ENCODE data around the gene MINAR1. TPM values are rescaled to one million over a fixed set of nuclear protein-coding genes. Genes with fewer than 3 reads are reported as not detected.

Gene MINAR1
- total and polyA plus RNA-seq, 2 experiments from 2014 or later = 0.28 to 1.3 TPM

DNA sequence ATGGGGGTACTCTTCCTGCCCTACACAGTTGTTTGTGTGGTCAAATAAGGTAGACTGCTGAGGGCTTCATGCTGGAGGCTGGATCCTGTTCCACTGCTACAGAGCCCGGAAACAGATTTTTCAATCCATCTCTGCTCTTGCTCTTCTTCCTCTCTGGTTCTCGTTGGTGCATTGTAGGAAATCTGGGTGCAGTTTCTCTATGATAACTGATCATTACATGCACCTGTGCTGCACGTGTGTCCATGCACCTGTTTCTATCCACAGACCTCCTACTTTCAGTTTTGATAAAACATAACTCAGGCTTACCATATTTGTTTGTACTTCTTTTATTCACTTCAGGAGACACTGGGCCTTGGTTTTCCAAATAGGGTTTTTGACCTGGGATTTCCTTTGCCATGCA, 21.3 kb downstream of the MINAR1 start:
- no peaks in the 10 kb centered on the region; the same call in 1 of the 2 replicates for H3K4me1 ChIP-seq (ENCODE audit: insufficient read depth)
- no peak overlapping the region for H3K27ac ChIP-seq
- H3K4me3 ChIP-seq = no peak overlapping the region
- no peak overlapping the region for H3K4me2 ChIP-seq (ENCODE audit: unreplicated experiment)
- no peaks in the 10 kb centered on the region for H4K20me1 ChIP-seq (ENCODE audit: insufficient read depth)
- H3K79me2 ChIP-seq (ENCODE audit: insufficient read depth) = no peaks in the 10 kb centered on the region
- H3K9ac ChIP-seq = no peak overlapping the region
- WGBS, 2 experiments (ENCODE audit: low coverage in 1 of 2, low lambda C conversion rate in 2 of 2, missing lambda C conversion rate in 2 of 2) = 57 to 60% methylated on average over 3 of the region's 3 CpGs
- no peaks in the 10 kb centered on the region for H3K27me3 ChIP-seq (replicated peaks; ENCODE audit: insufficient read depth)
- no peaks in the 10 kb centered on the region for H3K9me2 ChIP-seq (ENCODE audit: insufficient read depth)
- H2AFZ ChIP-seq = no peak overlapping the region
- no peak for TF ChIP-seq EZH2phosphoT487 (IDR thresholded peaks at IDR 0.05; ENCODE audit: insufficient read depth, low read depth)
- TF ChIP-seq EZH2 (IDR thresholded peaks at IDR 0.05; ENCODE audit: insufficient read depth, poor library complexity, severe bottlenecking) = no peak
- no peaks in the 10 kb centered on the region for H3K9me3 ChIP-seq (ENCODE audit: low read depth)
- H3K36me3 ChIP-seq (ENCODE audit: low read depth) = no peaks in the 10 kb centered on the region
- H3F3A ChIP-seq (ENCODE audit: insufficient read depth) = no peaks in the 10 kb centered on the region
- no peak for DNase-seq
- in situ Hi-C loops (cut with MboI) = no loop called here

DNA sequence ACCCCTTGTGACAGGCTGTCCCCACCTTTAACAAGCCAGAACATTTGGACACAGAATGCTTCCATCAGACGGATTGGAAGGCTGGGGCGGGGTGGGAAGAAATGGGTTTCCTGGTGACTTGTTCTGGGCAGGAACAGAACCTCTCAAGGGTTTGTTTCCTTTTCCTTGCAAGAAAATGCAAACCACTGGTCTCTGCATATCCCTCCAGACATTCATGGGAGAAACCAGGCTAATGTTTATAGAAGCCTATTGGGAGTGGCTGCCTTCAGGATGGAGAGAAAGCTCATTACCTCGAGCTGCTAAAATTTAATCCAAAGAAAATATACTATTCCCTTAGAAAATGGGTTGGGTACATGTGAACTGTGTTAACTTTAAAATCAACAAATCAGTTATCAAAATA, 21.9 kb downstream of the MINAR1 start:
- H3K4me1 ChIP-seq (ENCODE audit: insufficient read depth) = no peaks in the 10 kb centered on the region; the same call in 1 of the 2 replicates
- H4K20me1 ChIP-seq (ENCODE audit: insufficient read depth) = no peaks in the 10 kb centered on the region
- no peak overlapping the region for H2AFZ ChIP-seq
- H3K9me3 ChIP-seq (ENCODE audit: low read depth) = no peaks in the 10 kb centered on the region
- H3K4me2 ChIP-seq (ENCODE audit: unreplicated experiment) = no peak overlapping the region
- no peak overlapping the region for H3K4me3 ChIP-seq
- H3K27me3 ChIP-seq (replicated peaks; ENCODE audit: insufficient read depth) = no peaks in the 10 kb centered on the region
- no peaks in the 10 kb centered on the region for H3F3A ChIP-seq (ENCODE audit: insufficient read depth)
- no peaks in the 10 kb centered on the region for H3K79me2 ChIP-seq (ENCODE audit: insufficient read depth)
- no peak overlapping the region for H3K9ac ChIP-seq
- in situ Hi-C loops (cut with MboI) = no loop called here
- TF ChIP-seq EZH2phosphoT487 (IDR thresholded peaks at IDR 0.05; ENCODE audit: insufficient read depth, low read depth) = no peak
- no peak for TF ChIP-seq EZH2 (IDR thresholded peaks at IDR 0.05; ENCODE audit: insufficient read depth, poor library complexity, severe bottlenecking)
- no peaks in the 10 kb centered on the region for H3K9me2 ChIP-seq (ENCODE audit: insufficient read depth)
- DNase-seq = no peak
- H3K36me3 ChIP-seq (ENCODE audit: low read depth) = no peaks in the 10 kb centered on the region
- no peak overlapping the region for H3K27ac ChIP-seq
- 82 to 84% methylated on average over 3 of the region's 3 CpGs for WGBS, 2 experiments (ENCODE audit: low coverage in 1 of 2, low lambda C conversion rate in 2 of 2, missing lambda C conversion rate in 2 of 2)

DNA sequence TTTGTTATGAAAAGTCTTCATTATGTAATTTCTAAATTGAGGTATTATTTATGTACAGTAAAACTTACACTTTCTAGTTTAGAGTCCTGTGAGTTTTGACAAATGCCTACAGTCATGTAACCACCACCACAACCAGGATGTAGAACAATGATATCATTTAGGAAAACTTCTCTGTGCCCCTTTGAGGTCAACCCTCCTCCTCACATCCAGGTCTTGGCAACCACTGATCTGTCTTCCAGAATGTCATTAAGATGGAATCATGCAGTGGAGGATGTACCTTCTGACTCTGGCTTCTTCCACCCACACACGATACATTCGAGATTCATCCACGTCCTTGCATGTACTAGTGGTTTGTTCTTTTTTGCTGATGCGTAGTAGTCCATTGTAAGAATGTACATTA, 23.2 kb downstream of the MINAR1 start:
- Histone ChIP-seq H3K4me1 (ENCODE audit: insufficient read depth) (no peaks in the 10 kb centered on the region; the same call in 1 of the 2 replicates), H3K36me3 (ENCODE audit: low read depth) (no peaks in the 10 kb centered on the region), H3K27me3 (replicated peaks; ENCODE audit: insufficient read depth) (no peaks in the 10 kb centered on the region), H4K20me1 (ENCODE audit: insufficient read depth) (no peaks in the 10 kb centered on the region), H3K9ac (no peak overlapping the region), H3K4me2 (ENCODE audit: unreplicated experiment) (no peak overlapping the region), H3K9me3 (ENCODE audit: low read depth) (no peaks in the 10 kb centered on the region), H3K4me3 (no peak overlapping the region), H3K27ac (no peak overlapping the region), H3K9me2 (ENCODE audit: insufficient read depth) (no peaks in the 10 kb centered on the region), H3F3A (ENCODE audit: insufficient read depth) (no peaks in the 10 kb centered on the region), H3K79me2 (ENCODE audit: insufficient read depth) (no peaks in the 10 kb centered on the region), H2AFZ (no peak overlapping the region)
- TF ChIP-seq EZH2phosphoT487 (IDR thresholded peaks at IDR 0.05; ENCODE audit: insufficient read depth, low read depth) = no peak
- TF ChIP-seq EZH2 (IDR thresholded peaks at IDR 0.05; ENCODE audit: insufficient read depth, poor library complexity, severe bottlenecking) = no peak
- 80 to 82% methylated on average over 4 of the region's 4 CpGs for WGBS, 2 experiments (ENCODE audit: low coverage in 1 of 2, low lambda C conversion rate in 2 of 2, missing lambda C conversion rate in 2 of 2)
- DNase-seq = peak; percentile 15
- in situ Hi-C loops (cut with MboI) = no loop called here

DNA sequence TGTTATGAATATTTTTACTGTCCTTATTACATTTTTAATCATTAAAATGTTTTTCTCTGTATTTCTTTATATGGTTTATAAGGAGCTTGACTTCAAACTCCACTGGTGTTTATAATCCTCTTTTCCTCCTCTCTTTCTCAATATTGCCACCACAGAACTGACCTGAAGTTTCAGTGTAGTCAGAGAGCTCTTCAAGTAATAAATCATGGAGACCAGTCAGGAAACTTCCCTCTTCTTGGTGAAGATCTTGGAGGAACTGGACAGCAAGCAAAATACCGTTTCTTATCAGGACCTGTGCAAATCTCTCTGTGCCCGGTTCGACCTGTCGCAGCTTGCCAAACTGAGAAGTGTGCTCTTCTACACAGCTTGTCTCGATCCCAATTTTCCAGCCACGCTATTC, 23.8 kb downstream of the MINAR1 start:
- in situ Hi-C loops (cut with MboI) = no loop called here
- WGBS, 2 experiments (ENCODE audit: low coverage in 1 of 2, low lambda C conversion rate in 2 of 2, missing lambda C conversion rate in 2 of 2) = 90 to 91% methylated on average over 6 of the region's 6 CpGs
- Histone ChIP-seq H3K9ac (no peak overlapping the region), H3K9me3 (ENCODE audit: low read depth) (no peaks in the 10 kb centered on the region), H2AFZ (no peak overlapping the region), H4K20me1 (ENCODE audit: insufficient read depth) (no peaks in the 10 kb centered on the region), H3K27ac (no peak overlapping the region), H3K27me3 (replicated peaks; ENCODE audit: insufficient read depth) (no peaks in the 10 kb centered on the region), H3K9me2 (ENCODE audit: insufficient read depth) (no peaks in the 10 kb centered on the region), H3K79me2 (ENCODE audit: insufficient read depth) (no peaks in the 10 kb centered on the region), H3F3A (ENCODE audit: insufficient read depth) (no peaks in the 10 kb centered on the region), H3K4me2 (ENCODE audit: unreplicated experiment) (no peak overlapping the region), H3K36me3 (ENCODE audit: low read depth) (no peaks in the 10 kb centered on the region), H3K4me3 (no peak overlapping the region), H3K4me1 (ENCODE audit: insufficient read depth) (no peaks in the 10 kb centered on the region; the same call in 1 of the 2 replicates)
- TF ChIP-seq EZH2phosphoT487 (IDR thresholded peaks at IDR 0.05; ENCODE audit: insufficient read depth, low read depth) (no peak), EZH2 (IDR thresholded peaks at IDR 0.05; ENCODE audit: insufficient read depth, poor library complexity, severe bottlenecking) (no peak)
- DNase-seq = no peak

DNA sequence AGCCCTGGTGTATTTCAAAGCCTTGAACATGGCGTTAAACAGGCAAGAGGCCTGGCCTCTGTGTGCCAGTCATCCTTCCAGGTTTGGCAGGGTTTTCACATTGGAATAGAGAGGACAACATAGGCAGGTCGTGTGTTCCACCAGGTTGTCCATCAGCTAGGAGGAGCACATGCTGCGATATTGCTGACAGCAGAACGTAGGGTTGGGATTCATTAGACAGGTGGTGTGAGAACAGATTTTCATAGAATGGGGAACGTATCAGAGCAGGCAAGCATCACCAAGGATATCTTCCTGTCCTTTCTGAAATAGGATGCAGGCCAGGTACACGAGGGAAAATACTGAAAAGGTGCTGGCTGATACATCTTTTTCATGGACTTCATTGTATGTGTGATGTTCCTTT, 26.4 kb downstream of the MINAR1 start:
- H3K9ac ChIP-seq = no peak overlapping the region
- no peak for TF ChIP-seq EZH2phosphoT487 (IDR thresholded peaks at IDR 0.05; ENCODE audit: insufficient read depth, low read depth)
- TF ChIP-seq EZH2 (IDR thresholded peaks at IDR 0.05; ENCODE audit: insufficient read depth, poor library complexity, severe bottlenecking) = no peak
- no peaks in the 10 kb centered on the region for H3K9me3 ChIP-seq (ENCODE audit: low read depth)
- 77 to 82% methylated on average over 6 of the region's 6 CpGs for WGBS, 2 experiments (ENCODE audit: low coverage in 1 of 2, low lambda C conversion rate in 2 of 2, missing lambda C conversion rate in 2 of 2)
- in situ Hi-C loops (cut with MboI) = no loop called here
- no peaks in the 10 kb centered on the region for H3K27me3 ChIP-seq (replicated peaks; ENCODE audit: insufficient read depth)
- H4K20me1 ChIP-seq (ENCODE audit: insufficient read depth) = no peaks in the 10 kb centered on the region
- DNase-seq = no peak
- no peak overlapping the region for H3K4me3 ChIP-seq
- no peak overlapping the region for H3K27ac ChIP-seq
- H3K4me1 ChIP-seq (ENCODE audit: insufficient read depth) = no peaks in the 10 kb centered on the region; the same call in 1 of the 2 replicates
- no peak overlapping the region for H3K4me2 ChIP-seq (ENCODE audit: unreplicated experiment)
- H3K9me2 ChIP-seq (ENCODE audit: insufficient read depth) = no peaks in the 10 kb centered on the region
- H3F3A ChIP-seq (ENCODE audit: insufficient read depth) = no peaks in the 10 kb centered on the region
- H2AFZ ChIP-seq = no peak overlapping the region
- H3K79me2 ChIP-seq (ENCODE audit: insufficient read depth) = no peaks in the 10 kb centered on the region
- H3K36me3 ChIP-seq (ENCODE audit: low read depth) = no peaks in the 10 kb centered on the region
